MV-4-11 (cell line): ENCODE data around the gene SYTL2.
A peak's percentile ranks its signal among the peaks of the same experiment; 100 is the strongest.

Experiments
- DNase-seq: peaks from one replicate; lab custom pipeline; 2025; lab: John Stamatoyannopoulos, UW

SYTL2 gene

GRCh38 chr11:85732965-85733364, 78.0 kb downstream of the SYTL2 start:
- no peak for DNase-seq

GRCh38 chr11:85726381-85726780, 84.6 kb downstream of the SYTL2 start:
- DNase-seq = no peak

GRCh38 chr11:85725510-85726258, 85.3 kb downstream of the SYTL2 start:
- DNase-seq = no peak

GRCh38 chr11:85724748-85725465, 86.0 kb downstream of the SYTL2 start:
- peak; percentile 22 for DNase-seq

DNA sequence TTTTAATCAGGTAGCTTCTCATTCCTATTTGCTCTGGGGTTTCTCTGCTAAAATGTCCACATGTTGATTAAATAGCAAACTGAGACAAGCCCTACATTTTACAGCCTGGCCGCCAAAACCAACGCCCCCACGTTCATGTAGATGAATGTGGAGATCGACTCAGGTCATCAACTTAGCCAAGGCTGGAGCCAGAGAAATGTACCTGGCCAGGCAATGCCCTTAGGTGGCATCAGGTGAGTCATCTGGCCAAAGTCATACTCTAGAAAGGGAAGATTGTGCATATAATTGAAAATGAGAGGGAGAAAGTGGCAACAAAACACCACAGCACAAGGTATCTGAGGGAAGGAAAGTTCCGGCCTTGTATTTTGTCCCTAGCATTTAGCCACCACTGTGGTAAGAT, 87.9 kb downstream of the SYTL2 start:
- DNase-seq = no peak

DNA sequence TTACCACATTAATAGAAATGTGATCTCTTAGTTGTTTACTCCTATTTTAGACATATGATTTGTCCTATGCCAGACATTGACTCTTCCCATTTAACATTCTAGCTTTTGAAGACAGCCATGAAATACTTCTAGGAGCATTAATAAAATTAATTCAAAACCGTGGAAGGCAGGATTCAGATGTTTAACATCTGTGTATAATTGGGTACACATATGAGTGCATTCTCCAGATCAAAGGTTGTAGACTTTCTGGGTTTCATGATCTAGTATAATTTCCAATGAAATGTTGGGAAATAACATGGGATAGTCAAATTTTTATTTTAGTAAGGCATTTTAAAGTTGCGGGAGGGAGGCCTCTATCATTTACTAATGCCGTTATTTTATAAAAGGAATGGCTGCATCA, 89.8 kb downstream of the SYTL2 start:
- no peak for DNase-seq

DNA sequence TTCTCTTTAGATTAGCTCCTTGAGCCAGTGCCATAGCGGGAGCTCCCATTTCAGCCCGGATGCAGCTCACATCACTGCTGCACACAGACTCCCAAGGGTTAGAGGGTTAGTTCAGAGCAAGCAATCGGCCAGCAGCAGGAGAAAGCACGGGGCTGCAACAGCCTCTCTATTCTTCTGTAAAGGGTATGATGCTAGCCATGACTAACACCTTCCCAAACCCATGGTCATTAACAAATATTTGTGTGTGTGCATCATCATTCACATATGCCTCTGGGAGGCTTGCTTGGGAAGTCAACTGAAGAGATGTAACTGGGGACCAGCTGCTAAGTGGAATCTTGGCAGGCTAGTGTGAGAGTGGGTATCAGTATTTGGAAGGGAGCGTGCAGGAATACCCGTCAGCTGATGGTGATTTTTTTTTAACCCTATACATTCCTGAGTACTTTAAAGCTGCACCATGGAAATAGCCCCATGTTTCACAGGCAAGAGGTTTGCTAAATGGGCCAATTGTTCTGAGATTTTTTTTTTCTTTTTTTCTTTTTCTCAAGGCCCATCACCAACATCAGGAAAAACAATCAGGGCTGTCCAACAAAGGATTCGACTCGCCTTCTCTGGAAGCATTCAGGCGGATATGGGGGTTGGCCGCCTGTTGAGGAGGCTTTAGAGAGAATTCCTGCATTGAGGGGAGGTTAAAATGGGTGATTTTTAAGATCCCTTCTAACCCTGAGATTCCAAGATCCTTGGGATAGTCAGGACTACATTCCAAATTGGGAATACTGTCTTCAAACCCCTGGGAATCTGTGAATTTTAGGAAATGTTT, 91.7 kb downstream of the SYTL2 start:
- DNase-seq = no peak

DNA sequence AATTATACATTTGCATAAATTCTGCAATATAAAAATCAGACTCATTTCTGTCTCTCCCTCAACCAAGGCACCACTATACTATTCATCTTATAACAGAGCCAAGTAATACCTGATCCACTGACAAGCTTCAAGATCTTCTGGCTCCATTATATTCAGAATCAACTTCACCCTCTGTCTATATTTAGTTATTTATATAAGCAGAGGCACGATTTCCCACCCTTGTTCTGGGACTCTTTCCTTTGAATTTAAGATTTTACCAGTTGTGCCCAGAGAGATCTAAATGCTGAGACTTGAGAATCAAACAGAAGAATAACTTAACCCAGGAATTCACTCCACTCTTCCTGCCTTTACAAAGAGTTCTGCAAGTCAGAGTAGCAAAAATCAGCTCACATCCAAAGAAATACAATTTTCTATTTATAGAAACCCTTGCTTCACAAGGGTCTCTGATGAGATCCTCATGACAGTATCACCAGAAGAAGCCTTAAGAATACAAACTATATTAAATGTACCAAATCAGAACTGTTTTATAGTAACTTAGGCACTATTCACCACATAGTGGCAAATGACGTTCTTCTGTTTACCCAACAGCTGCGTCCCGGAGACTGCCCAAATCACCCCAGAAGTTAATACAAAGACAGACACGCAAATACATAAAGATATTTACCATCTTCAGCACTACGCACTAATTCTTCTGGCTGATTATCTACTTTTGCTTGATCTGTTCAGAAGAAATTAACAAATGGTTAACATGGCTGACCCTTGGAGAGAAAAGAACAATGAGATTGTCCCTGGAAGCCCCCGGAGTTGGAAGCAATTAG, 92.6 kb downstream of the SYTL2 start:
- no peak for DNase-seq

DNA sequence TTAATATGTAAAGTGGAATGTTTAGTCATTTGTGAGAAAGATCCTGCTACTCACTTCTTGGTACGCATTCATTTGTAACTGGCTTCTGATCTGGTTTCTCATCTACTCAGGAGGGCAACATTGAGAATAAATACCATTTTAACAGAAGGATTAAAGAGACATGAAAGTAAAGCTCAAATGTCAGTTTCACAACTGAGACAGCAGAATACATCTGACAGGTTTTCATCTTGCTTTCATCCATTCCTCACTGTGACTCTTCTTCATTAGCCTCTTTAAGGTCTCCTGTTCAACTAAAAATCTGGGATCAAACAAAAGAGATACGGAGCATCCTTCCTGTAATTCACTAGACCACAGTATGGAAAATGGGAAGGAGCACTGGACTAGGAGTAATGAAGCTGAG, 93.5 kb downstream of the SYTL2 start:
- DNase-seq = no peak

- no peak for DNase-seq
Measured at GRCh38 chr11:85712953-85713352, 98.0 kb downstream of the SYTL2 start.

- DNase-seq = no peak
Measured at GRCh38 chr11:85710917-85711316, 100.0 kb downstream of the SYTL2 start.

DNA sequence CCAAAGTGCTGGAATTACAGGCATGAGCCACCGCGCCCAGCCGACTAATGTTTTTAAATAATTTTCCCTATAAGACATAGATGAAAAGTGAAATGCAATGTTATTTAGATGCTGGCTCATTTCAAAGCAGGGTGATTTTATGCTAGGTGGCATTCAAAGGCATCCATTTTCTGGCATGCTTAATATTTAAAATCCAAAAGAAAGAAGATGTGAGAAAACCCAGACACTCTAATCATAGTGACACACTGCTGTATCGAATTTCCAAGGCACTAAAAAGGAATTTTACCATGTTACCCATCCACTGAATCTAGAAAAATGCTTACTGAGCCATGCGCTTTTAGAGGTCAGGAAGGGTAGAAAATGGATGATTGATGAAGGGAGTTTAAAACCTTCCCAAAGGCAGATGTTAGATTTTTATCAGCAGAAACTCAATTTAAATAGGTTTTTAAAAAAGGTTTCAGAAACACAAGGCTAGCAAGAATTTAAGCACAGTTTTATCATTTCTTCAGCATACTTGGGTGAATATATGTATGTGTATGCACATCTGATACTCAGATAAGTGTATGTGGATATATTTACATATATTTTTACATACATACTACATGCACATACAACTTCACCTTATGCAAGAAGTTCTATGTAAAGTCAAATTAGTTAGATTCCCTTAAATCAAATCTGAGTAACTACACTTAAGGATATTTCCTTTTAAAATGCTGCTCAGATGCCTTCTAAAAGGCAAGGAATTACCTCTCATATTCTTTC, 100.8 kb downstream of the SYTL2 start:
- no peak for DNase-seq

DNA sequence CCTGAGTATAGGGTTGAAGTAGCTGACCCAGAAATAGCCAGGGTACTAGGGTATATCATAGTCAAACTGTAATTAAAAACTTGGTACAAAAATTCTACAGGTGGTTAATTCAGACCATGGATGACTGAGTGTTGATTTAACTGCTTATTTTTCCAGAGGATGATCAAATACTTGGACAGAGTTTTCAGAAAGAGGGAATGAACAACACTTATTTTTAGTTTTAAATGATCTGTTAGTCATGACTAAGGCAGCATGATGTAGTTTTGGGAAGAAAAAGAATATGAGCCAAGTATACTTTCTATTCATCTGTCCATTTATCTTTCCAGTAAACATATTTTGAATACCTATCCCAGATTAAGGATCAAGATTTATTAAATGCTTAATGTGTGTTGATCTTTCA, 105.1 kb downstream of the SYTL2 start:
- DNase-seq = no peak

DNA sequence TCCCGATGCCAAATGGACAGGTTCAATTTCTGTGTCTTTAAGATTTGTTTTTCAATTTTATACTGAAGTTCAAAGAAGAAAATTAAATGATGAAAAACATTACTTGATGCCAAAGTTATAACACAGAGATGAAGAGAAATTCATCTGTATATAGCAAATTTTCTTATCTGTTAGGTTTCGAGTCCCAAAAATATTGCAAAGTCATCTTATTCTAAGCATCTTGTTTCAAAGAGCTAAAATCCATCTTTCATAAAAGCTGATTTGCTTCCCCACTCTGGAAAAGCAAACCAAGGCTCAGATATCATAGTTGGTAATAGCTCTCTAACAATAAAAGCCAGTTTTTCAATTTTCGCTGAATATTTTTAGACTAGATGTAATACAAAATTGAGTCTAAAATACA, 106.0 kb downstream of the SYTL2 start:
- DNase-seq = no peak

GRCh38 chr11:85699957-85700741, 110.8 kb downstream of the SYTL2 start:
- DNase-seq = no peak

DNA sequence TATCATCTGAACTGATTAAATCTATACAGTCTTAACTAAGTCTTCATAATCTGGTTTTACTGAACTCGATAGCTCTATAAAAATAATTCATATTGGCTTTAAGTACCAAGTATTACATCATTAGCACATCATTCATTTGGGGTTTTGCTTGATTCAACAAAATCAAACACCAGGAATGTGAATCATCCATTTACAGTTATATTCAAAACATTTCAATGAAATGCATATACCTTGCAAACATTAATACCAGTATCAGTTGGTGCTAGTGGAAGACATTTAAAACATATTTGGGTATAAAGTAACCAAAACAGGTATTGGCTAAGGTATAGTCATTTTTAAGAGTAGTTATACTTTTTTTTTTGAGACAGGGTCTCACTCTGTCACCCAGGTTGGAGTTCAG, 112.7 kb downstream of the SYTL2 start:
- DNase-seq = no peak

DNA sequence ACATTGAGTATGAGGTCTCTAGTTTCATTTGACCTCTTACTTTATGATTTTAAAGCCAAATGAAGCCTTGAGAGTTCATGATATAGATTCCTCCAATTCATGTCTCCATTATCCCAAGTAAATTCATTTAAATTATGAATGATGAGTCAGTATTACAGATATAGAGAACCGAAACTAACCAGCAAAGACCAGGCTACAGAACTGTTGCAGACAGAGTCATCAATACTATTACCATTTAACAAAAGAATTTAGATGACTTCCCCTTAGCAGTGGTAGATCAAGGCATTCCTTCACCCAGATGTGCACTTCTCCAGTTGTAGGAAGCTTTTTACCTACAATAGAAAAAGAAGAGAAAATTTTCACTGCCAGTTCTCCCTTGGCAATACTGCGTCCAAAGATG, 113.2 kb downstream of the SYTL2 start:
- peak; percentile 21 for DNase-seq

GRCh38 chr11:85695546-85695945, 115.4 kb downstream of the SYTL2 start:
- DNase-seq = no peak

- DNase-seq = peak; percentile 28
Measured at GRCh38 chr11:85694385-85694980, 116.5 kb downstream of the SYTL2 start.
